GM19324 (cell line): ENCODE results near the gene POP7.
"Not testable (repeated sequence)": the region's sequence is repeated elsewhere in the genome, so short reads cannot be mapped to it uniquely, and the experiment has no call there.

Experiments
- ATAC-seq: cut with Tn5 transposase; IDR thresholded peaks from one replicate; pipeline ENCODE4 v1.9.1; 2021; ENCODE audit warnings: mild to moderate bottlenecking, moderate library complexity; ENCODE audit not compliant: unreplicated experiment, low FRiP score

POP7 gene

GRCh38 chr7:100705753-100706671 lies at the start of gene POP7:
POP7 (plus strand) TSS chr7:100706121; CDS start chr7:100706831, 710 bp downstream.
- ATAC-seq: peak; percentile 86

- not testable (repeated sequence) for ATAC-seq
These were observed 43.6 kb upstream of the POP7 start for GRCh38 chr7:100662194-100662776.

GRCh38 chr7:100665168-100665726 lies 40.7 kb upstream of the POP7 start:
- ATAC-seq: no peak

GRCh38 chr7:100667331-100668068 lies 38.4 kb upstream of the POP7 start:
- no peak for ATAC-seq

- no peak for ATAC-seq
These were observed 37.9 kb upstream of the POP7 start for GRCh38 chr7:100668069-100668449.

GRCh38 chr7:100669106-100669505 lies 36.8 kb upstream of the POP7 start:
- not testable (repeated sequence) for ATAC-seq

GRCh38 chr7:100670074-100670473 lies 35.8 kb upstream of the POP7 start:
- ATAC-seq: no peak

GRCh38 chr7:100671353-100672327 lies 34.3 kb upstream of the POP7 start:
- no peak for ATAC-seq

- ATAC-seq: peak; percentile 76
These were observed 32.5 kb upstream of the POP7 start, which contains the start of gene GNB2 for GRCh38 chr7:100673302-100673941. GNB2 (plus strand) TSS chr7:100673740; CDS start chr7:100676266, 2,526 bp downstream.

- peak; percentile 6 for ATAC-seq
These were observed 31.9 kb upstream of the POP7 start for GRCh38 chr7:100673942-100674410.

GRCh38 chr7:100674411-100675104 lies 31.4 kb upstream of the POP7 start:
- no peak for ATAC-seq

- peak; percentile 1 for ATAC-seq
These were observed 30.8 kb upstream of the POP7 start for GRCh38 chr7:100675105-100675451.

- peak; percentile 25 for ATAC-seq
These were observed 30.2 kb upstream of the POP7 start for GRCh38 chr7:100675581-100676350.

GRCh38 chr7:100676501-100677306 lies 29.2 kb upstream of the POP7 start:
- ATAC-seq: no peak

GRCh38 chr7:100677308-100678267 lies 28.3 kb upstream of the POP7 start:
- ATAC-seq: no peak
